ENCODE results near the gene NAA35.
A peak's percentile ranks its signal among the peaks of the same experiment; 100 is the strongest.
"Not testable (repeated sequence)": the region's sequence is repeated elsewhere in the genome, so short reads cannot be mapped to it uniquely, and the experiment has no call there.

NAA35 gene

DNA sequence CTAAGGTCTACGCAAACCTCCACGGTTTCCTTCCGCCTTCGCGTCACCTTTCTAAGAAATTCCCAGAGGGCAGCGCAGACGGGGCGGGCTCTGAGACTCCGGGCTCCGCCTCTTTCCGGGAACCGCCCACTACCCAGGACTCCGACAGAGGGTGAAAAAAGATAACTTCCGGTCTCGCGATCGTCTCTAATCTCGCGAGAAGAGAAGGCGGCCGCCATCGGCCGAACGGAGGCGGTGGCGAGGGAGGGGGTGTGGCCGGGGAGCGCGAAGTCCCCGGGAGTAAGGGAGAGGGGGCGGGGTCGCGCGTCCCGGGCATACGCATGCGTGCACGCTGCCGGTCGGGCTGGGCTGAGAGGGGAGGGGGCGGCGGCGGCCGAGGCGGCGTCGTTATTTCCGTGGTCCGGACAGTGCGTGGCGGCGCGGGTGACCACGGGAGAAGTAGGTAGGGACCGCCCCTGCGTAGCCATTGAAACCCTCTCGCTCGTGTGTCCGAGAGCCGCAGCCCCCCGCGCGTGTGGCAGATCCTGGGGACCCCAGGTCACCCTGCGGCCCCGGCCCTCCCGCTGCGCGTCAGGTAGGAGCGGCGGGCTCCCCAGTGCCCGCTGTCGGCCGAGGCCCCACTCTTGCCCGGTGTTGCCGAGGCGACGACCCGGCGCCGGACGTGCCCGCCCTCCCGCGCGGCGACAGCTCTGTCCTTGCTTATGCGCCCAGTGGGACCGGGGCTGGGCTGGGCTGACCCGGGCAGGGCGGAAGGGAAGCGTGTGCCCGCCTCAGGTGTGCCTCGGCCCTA, at the start of gene NAA35:
Gene NAA35, plus strand, starts transcription at position 315 of the 790 bp plus-strand sequence. CDS start 1,014 bp downstream, outside the sequence.
- peak; percentile 78 for DNase-seq (ENCODE audit: low read depth)

DNA sequence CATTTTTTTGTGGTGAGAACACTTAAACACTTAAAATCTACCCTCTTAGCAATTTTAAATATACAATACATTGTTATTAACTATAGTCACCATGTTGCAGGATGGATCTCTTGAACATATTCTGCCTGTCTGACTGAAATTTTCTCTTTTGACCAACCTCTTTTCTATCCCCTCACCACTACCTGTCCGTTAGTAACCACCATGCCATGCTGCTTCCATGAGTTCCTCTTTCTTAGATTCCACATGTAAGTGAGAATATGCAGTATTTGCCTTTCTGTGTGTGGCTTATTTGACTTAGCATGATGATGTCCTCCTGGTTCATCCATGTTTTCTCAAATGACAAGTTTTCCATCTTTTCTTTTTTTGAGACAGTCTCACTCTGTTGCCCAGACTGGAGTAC, 48.5 kb upstream of the NAA35 start:
- no peak for DNase-seq (ENCODE audit: low read depth)

DNA sequence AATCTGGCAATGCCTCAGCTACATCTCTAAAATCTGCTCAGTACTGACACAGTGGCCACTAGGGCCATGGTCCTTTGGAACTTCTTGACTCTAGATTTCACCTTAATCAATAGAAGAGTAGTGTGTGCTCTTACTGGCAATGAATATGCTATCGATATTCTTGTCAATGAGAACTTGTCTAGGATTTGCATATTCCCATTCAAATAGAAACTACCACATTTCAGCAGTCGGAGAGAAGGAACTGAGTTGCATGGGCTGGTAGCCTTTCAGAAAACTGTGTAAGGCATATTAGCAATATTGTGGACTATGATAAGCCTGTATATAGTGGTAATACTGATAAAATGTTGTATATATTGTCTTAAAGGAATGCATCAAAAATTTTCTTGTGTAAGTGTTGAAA, 45.3 kb upstream of the NAA35 start:
- no peak for DNase-seq (ENCODE audit: low read depth)

DNA sequence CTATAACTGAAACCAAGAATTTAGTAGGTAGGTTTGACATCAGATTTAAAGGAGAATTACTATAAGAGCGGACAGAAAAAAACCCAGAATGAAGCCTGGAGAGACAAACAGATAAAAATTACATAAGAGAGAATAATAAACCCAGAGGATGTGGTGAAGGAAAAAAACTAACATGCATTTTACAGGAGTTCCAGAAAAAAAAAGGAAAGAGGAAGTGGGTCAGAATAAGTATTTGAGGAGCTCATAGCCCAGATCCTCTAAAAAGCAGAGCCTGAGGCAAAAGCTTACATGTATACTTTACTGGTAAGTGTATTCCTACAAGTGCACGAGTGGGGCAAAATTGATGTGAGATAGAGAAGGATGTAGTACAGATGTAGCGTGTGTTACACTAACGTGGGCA, 43.1 kb upstream of the NAA35 start:
- DNase-seq (ENCODE audit: low read depth) = no peak

DNA sequence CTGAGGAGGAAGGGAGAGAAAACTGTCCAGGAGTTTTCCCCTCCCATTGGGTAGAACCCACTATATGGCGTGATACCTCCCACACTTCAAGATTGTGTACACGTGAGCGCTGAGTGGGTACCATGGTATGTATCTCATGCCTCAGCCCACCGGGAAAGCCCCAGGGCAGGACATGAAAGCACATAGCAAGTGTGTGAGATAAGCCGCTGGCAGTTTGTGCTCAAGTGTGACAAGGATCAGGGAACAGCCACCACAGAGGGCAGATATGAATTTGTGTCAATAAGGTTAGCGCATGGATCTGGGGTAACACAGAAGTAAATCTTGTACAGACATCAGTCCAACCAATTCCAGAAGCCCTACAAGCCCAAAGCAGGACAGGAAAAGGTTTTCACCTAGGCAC, 42.6 kb upstream of the NAA35 start:
- no peak for DNase-seq (ENCODE audit: low read depth)

DNA sequence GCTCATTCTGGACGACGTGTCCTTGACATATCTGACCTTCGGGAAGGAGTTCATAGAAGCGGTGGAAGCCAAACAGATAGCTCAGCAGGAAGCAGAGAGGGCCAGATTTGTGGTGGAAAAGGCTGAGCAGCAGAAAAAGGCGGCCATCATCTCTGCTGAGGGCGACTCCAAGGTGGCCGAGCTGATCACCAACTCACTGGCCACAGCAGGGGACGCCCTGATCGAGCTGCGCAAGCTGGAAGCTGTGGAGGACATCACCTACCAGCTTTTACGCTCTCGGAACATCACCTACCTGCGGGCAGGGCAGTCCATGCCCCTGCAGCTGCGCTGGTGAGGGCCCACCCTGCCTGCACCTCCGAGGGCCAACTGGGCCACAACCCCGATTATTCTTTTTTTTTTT, 41.6 kb upstream of the NAA35 start:
- no peak for DNase-seq (ENCODE audit: low read depth)

DNA sequence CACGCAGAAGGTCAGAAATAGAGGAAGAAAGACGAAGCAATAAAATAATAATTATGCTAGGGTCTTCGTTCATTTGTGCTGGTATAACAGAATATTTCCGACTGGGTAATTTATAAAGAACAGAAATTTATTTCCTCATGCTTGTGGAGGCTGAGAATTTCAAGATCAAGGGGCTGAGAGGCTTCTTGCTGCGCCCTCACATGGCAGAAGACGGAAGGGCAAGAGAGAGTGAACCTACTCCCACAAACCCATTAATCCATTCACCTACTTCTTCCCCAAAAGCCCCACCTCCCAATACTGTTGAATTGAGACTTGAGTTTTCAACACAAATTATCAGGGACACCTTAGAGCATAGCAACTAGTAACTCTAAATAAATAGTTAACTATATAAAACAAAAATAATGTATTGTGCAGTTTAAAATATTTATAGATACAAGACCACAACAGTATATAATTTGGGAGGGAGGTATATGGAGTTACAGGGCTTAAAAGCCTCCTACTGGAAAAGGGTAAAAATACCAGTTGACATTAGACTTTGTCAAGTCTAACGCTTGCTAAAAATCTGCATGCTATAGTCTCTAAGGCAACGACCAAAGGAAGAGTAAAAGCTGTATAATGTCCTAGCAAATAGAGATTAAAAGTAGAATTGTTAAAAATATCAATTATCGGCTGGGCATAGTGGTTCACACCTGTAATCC, 40.3 kb upstream of the NAA35 start:
- no peak for DNase-seq (ENCODE audit: low read depth)

DNA sequence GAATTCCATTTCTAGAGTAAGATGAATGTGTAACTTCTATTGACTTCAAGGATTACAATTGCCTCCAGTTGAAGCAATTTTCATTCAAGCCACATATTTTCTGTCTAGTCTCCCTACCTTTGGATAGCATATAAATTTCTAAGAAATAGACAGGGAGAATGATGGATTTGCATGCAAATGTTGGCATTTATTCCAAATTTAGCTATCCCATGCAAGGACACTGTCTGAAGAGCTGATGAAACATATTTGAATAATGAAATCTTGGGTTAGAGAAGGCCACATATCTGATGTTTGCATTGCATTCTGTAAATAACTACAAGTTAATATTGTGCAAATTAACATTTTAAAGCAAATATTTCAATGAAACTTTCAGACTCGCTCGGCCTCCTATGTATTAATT, 36.0 kb upstream of the NAA35 start:
- no peak for DNase-seq (ENCODE audit: low read depth)

DNA sequence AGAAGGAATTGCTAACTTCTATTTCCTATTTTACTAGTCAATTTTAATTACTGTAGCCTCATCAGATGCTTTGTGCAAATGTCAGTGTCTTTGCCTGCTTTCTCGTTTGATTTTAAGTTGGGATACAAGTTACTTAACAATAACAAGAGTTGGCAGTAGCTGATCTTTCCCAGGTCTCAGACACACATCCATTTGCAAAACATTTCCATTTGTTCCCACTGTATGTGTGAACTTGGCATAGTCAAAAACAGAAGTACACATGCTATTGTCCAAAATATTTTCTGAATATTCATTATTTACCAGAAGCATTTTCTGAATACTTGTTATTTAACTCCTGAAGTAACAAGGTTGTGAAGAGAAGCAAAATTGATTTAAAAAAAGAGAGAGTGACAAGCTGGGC, 35.0 kb upstream of the NAA35 start:
- DNase-seq (ENCODE audit: low read depth) = no peak

DNA sequence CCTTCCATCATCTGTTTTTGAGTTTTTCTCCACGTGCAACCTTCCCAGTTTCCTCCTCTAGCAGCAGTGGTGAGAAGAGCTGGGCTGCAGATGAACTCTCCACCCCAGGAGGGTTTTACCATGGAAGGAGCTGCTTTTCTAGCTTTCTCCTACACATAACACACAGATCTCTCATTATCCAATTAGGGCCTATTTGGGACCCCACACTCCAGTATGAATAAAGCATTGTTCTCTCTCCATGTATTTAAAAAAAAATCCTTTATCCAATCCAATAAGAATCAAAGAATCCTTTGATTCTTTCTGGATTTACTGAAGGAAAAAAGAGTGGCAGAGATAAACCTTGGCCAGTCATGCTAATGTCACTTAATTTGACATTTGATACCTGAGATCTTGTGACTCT, 31.6 kb upstream of the NAA35 start:
- DNase-seq (ENCODE audit: low read depth) = no peak

DNA sequence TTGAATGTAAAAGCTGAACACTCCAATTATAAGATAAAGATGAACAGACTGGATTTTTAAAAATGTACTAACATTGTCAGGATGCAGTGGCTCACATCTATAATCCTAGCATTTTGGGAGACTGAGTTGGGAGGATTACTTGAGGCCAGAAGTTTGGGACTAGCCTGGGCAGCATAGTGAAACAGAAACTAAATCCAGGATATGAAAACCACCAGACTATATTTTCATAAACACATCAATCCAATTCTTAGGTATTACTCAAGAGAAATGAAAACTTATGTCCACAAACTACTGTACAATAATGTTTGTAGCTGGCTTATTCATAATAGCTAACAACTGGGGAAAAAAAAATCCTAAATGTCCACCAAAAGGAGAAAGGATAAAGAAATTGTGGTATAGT, 26.8 kb upstream of the NAA35 start:
- DNase-seq (ENCODE audit: low read depth) = no peak

DNA sequence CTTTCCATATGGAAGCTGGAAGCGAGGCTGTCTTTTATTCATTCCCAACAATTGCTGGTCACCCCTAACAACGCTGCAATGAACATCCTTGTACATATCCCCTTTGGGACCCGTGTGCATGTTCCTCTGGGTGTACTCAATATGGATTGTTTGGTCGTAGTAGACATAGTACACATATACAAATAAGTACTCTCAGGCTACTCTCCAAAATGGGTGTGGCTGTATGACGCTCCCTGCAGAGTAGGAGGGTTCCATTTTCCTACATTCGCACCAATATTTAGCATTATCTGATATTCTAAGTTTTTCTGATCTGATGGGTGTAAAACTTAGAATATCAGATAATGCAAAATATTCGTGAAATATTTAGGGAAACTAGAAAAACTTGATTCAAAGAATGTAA, 23.2 kb upstream of the NAA35 start:
- no peak for DNase-seq (ENCODE audit: low read depth)

DNA sequence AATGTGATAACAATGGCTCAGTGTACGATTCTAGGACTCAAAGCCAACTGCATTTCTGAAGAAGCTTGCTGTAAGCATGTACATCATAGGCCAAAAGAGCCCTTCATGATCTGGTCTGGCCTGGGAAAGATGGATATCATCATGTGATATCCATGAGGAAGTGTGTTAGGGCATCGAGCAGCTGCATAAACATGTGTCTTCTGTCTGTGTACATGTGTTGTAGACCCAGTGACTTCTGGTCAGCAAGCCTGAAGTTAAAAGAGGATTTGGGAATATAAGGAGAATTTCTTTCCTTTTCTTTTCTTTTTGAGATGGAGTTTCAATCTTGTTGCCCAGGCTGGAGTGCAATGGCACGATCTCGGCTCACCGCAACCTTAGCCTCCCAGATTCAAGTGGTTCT, 15.5 kb upstream of the NAA35 start:
- DNase-seq (ENCODE audit: low read depth) = no peak

DNA sequence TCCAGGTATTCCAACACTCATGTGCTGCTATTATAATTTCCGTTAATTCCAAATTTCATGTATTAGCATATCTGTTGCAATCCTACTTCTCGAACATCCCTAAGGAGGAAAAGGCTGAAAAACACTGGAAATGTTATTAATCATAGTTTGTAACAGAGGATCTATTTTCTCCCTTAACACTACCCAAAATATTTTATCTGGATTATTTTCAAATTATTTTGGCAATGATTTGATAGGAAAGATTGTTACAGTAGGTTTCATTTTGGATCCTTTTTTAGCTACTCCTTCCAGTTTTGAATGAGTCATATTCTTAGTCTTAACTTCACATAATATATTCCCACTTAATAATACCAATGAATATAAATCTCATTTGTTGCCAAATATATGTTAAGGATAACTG, 13.9 kb upstream of the NAA35 start:
- no peak for DNase-seq (ENCODE audit: low read depth)

DNA sequence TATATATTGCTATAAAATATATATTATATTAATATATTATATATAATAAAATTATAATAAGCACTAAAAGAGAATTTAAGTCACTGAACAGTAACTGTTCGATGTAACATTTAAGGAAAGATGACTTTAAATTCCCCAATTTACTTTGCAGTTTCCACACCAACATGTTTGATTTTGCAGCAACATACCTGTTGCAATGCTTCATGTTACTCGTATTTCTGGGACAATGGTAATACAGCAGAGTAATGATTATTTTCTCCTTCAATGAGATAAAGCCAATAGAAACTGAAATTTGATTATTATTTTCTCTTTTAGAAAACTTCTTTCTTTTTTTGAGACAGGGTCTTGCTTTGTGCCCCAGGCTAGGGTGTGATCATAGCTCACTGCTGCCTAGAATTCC, 9.5 kb upstream of the NAA35 start:
- DNase-seq (ENCODE audit: low read depth) = no peak

DNA sequence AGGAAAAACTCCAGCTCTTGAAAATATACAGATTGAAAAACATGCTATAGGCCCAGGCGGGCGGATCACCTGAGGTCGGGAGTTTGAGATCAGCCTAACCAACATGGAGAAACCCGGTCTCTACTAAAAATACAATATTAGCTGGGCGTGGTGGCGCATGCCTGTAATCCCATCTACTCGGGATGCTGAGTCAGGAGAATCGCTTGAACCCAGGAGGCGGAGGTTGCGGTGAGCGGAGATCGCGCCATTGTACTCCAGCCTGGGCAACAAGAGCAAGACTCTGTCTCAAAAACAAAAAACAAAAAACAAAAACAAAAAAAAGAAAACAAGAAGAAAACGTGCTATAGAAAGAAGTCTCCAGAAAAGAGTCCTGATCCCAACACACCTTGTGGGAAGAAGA, 5.0 kb upstream of the NAA35 start:
- not testable (repeated sequence) for DNase-seq (ENCODE audit: low read depth)

DNA sequence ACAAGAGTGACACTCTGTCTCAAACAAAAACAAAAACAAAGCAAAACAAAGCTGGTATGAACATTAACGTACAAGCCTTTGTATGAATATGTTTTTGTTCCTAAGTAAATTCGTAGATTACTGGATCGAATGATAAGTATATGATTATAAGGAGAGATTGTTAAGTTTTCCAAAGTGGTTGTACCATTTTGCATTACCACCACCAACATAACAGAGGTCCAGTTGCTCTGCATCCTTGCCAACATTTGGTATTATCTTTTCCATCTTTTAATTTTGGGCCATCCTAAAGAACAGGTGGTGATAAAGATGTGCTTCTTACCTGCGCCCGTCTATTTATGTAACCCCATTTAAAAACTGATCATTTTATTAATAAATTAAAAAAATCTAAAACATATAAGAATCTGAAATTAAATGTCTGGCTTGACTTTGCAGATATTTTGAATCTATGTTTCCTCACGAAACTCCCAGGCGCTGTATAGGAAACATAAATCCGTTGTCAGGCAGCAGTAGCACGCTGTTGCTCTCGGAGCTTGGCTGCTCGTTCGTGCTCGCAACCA, 593 bp upstream of the NAA35 start:
- DNase-seq (ENCODE audit: low read depth) = no peak

DNA sequence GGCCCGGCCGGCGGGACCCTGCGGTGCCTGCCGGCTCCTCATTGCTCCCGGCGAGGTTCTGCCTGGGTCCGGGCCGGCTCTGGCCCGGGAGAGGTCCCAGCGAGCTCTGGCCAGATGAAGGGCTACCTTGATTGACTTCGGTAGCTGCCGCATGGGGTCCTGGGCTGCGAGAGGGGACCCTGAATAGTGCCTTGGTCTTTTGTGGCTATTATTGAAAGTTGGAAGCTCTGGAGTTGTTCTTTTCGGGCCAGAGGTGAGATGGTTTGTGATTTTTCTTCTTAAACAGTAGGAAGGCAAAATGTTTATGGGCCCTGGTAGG, 635 bp downstream of the NAA35 start:
- no peak for DNase-seq (ENCODE audit: low read depth)

DNA sequence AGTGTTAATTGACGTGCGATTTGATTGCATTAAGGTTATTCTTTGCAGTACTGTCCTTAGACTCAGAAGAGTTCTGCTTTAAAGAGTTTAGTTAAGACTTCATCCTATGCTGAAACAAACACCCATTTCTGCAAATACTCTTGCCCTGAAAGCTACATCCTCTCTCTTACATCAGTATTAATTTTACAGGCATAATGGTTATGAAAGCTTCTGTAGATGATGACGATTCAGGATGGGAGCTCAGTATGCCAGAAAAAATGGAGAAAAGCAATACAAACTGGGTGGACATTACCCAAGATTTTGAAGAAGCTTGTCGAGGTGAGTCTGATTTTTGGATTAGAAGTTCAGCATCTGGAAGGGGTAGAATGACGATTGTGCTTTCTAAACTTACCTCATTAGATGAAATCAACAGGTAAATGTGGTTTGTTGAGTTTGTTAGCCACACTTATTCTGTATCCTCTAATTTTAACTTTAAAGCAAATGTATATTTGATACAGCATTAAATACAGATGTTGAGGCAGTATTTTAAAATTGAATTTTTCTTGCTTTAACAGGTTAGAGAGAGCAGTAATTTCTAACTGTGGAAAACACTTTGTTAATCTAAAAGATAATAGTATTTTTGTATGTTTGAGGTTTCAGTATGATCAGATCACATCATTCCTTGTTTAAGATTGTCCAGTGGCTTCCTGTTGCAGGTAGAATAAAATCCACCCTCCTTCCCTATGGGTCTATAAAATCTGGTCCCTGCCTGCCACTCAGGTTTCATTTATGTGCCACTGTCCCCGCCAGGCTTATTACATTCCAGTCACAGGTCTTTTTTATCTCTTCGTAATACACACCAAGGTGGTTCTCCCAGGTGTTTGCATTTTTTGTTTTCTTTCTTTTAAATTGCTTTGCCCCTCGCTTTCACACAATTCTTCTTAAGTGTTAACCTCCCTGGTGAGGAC, 1.3 kb downstream of the NAA35 start:
- no peak for DNase-seq (ENCODE audit: low read depth)

DNA sequence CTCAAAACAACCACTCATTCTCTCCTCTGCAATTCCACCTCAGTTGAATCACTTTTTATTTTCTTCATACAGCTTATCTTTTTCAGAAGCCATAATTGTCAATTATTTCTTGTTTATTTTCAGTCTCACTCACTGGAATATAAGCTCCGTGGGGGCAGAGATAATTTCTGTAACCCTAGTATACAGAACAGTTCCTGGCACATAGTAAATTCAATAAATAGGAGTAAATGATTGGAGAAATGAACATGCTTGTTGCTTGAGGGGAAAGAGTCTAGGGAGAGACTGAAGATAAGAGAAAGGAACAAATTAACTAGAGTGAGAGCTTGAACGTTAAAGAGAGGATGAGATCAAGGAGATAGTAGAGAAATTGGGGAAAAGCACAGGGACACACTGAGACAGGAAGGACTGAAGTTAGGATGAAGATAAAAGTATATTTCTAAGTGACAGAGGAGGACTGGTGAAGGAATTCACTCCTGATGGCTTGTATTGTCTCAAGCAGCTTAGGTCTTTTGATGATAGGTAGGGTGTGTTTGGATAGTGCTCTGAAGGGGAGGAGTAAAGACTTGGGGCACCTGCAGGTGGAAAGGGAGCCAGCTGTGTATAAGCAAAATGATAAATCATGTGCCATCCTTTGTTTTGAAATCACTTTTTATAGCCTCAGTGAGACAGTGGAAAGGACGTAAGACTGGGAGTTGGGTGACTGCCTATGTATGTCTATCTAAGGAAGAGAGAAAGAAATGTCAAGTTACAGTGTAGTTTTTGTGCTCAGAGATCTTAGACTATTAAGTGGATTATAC, 2.2 kb downstream of the NAA35 start:
- DNase-seq (ENCODE audit: low read depth) = no peak

DNA sequence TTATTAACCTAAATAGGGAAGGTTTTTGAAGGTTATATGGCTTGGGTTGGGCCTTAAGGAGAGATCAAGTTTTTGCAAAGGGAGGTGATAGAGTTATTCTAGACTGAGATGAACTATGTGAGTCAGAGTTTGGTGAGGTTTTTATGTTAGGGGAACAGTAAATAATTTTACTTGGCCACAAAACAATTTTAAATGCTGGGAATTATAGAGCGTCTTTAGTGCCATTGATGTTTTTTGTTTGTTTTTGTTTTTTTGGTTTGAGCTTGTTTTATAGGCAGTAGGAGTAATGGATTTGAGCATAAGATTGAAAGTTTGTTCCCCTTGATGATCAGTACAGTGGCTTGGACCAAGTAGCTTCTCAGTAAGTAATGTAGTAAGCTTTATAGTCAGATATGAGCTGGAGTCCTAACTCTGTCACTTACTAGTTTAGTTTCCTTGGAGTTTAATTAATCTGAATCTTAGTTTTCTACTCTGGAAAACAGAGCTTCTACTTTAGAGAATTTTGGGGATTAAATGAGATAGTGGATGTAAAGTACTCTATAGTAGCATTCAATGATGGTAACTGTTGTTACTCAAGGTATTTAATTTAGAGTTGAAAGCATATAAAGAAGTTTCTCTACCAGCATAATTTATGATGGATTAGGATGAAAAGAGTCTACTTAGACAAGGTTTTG, 2.9 kb downstream of the NAA35 start:
- DNase-seq (ENCODE audit: low read depth) = no peak

Data from CMK (cell line).